Endodermal cell (in vitro differentiated cells): Measurements from ENCODE around the gene RPL32. TPM values are rescaled to one million over a fixed set of nuclear protein-coding genes. Genes with fewer than 3 reads are reported as not detected.
"Not testable (repeated sequence)": the region's sequence is repeated elsewhere in the genome, so short reads cannot be mapped to it uniquely, and the experiment has no call there.

ENCODE experiments used
- DNase-seq: peaks from one replicate; pipeline ENCODE4 v3.0.0-alpha.2; 2017
- H3K27ac ChIP-seq: 2 replicates; pipeline ENCODE4 v1.5.1; 2013; ENCODE audit warnings: mild to moderate bottlenecking, low read depth, low read length, moderate library complexity
- H3K27me3 ChIP-seq: 2 replicates; pipeline ENCODE4 v1.6.1; 2013; ENCODE audit warnings: mild to moderate bottlenecking, low read length, moderate library complexity; ENCODE audit not compliant: insufficient read depth, control insufficient read depth, poor library complexity, severe bottlenecking
- H3K36me3 ChIP-seq: 2 replicates; pipeline ENCODE4 v1.7.0; 2013; ENCODE audit warnings: mild to moderate bottlenecking, low read length, moderate library complexity; ENCODE audit not compliant: control insufficient read depth, insufficient read depth
- H3K4me1 ChIP-seq: one replicate; pipeline ENCODE4 v1.7.0; 2013; ENCODE audit warnings: low read length; ENCODE audit not compliant: control insufficient read depth, insufficient read depth
- H3K4me3 ChIP-seq: 2 replicates; pipeline ENCODE4 v1.5.1; 2013; ENCODE audit warnings: mild to moderate bottlenecking, low read length, moderate library complexity
- H3K9ac ChIP-seq: 2 replicates; pipeline ENCODE4 v1.6.1; 2013; ENCODE audit warnings: mild to moderate bottlenecking, low read length, moderate library complexity; ENCODE audit not compliant: poor library complexity, severe bottlenecking; ENCODE audit errors: extremely low read depth
- H3K9me3 ChIP-seq: 2 replicates; pipeline ENCODE4 v1.6.1; 2013; ENCODE audit warnings: mild to moderate bottlenecking, low read length, moderate library complexity; ENCODE audit not compliant: control insufficient read depth
- H3K27ac Mint-ChIP-seq: 2 replicates; pipeline ENCODE4 v1.8.0; 2020; ENCODE audit warnings: mixed read lengths
- H3K27me3 Mint-ChIP-seq: 2 replicates; pipeline ENCODE4 v1.8.0; 2021; ENCODE audit warnings: mild to moderate bottlenecking, mixed read lengths; ENCODE audit not compliant: insufficient read depth
- H3K36me3 Mint-ChIP-seq: 2 replicates; pipeline ENCODE4 v1.8.0; 2020; ENCODE audit warnings: low read depth, mixed read lengths
- H3K4me1 Mint-ChIP-seq: 2 replicates; pipeline ENCODE4 v1.8.0; 2020; ENCODE audit warnings: mixed read lengths
- H3K4me3 Mint-ChIP-seq: 2 replicates; pipeline ENCODE4 v1.8.0; 2020; ENCODE audit warnings: mild to moderate bottlenecking, moderate library complexity, mixed read lengths
- H3K9me3 Mint-ChIP-seq: 2 replicates; pipeline ENCODE4 v1.8.0; 2020; ENCODE audit warnings: mild to moderate bottlenecking, mixed read lengths
- CTCF ChIP-seq: fragments of 200-600 bp; sonication (generic); conservative IDR thresholded peaks from 2 replicates; pipeline ENCODE4 v1.5.0; 2021; ENCODE audit warnings: antibody characterized with exemption, mild to moderate bottlenecking
- WGBS, 2 experiments: methylation state at CpG; one replicate each; pipeline versions ENCODE4 v1.1.5 to v1.1.7; 2013; ENCODE audit warnings: missing lambda C conversion rate in 2 of 2, mixed read lengths in 1 of 2; ENCODE audit not compliant: insufficient coverage in 1 of 2, insufficient read length in 1 of 2; 5-methylcytosine and 5-hydroxymethylcytosine counted together
- total RNA-seq, 2 donors: library from RNA; stranded (reverse); fragmentation: NEBNext Ultra II Directional in 1 of 2; extraction: Animal tissue kit (Norgen Biotek cat#: 25700) in 1 of 2; gene quantifications; 2 replicates in 1 of 2; 3 replicates in 1 of 2; pipeline ENCODE4 v1.2.1, GENCODE V29; 2021

RPL32 gene
- total RNA-seq, 2 donors from 2014 or later = 1,362 to 1,580 TPM

- H3K4me3 Mint-ChIP-seq = no peak overlapping the region
- H3K27me3 Mint-ChIP-seq = peaks cover 23% of the 10 kb centered on the region
- WGBS, 2 experiments = 91 to 94% methylated on average over 4 to 7 of the region's 7 CpGs
These were observed 18.5 kb upstream of the RPL32 start for GRCh38 chr3:12859840-12860239.

DNA sequence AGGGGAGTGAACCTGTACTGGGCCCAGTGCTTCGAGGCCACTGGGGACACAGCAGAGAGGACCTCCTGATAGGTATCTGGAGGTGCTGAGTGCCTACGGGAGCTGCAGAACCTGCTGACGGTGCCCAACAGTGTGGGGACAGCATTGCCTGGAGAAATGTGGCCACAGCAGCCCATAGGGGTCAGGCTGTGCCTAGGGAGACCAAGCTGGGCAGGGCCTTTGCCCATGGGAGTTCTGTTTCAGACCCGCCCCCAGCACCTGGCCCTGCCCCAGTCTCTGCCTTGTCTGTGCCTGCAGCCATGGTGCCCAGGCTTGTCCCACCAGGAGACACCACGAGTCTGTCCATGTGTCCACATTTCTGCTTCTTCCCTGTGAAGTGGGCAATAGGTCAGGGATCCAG, 15.3 kb upstream of the RPL32 start:
- no peaks in the 10 kb centered on the region for H3K36me3 Mint-ChIP-seq
- Histone ChIP-seq H3K4me3 (no peak overlapping the region), H3K27me3 (peaks cover 16% of the 10 kb centered on the region), H3K9ac (no peak overlapping the region), H3K9me3 (no peaks in the 10 kb centered on the region), H3K4me1 (no peaks in the 10 kb centered on the region), H3K36me3 (no peaks in the 10 kb centered on the region), H3K27ac (no peak overlapping the region)
- H3K9me3 Mint-ChIP-seq = no peaks in the 10 kb centered on the region
- peak; percentile 67 for DNase-seq
- H3K4me1 Mint-ChIP-seq = no peaks in the 10 kb centered on the region
- 87 to 92% methylated on average over 4 to 5 of the region's 5 CpGs for WGBS, 2 experiments
- H3K4me3 Mint-ChIP-seq = no peak overlapping the region
- H3K27me3 Mint-ChIP-seq = peaks cover 41% of the 10 kb centered on the region
- H3K27ac Mint-ChIP-seq = no peak overlapping the region
- peak; percentile 30 for TF ChIP-seq CTCF

More at GRCh38 chr3:12859840-12860239, 18.5 kb upstream of the RPL32 start:
- DNase-seq = no peak
- H3K27ac ChIP-seq = no peak overlapping the region
- no peak for TF ChIP-seq CTCF
- H3K36me3 ChIP-seq = no peaks in the 10 kb centered on the region
- no peaks in the 10 kb centered on the region for H3K27me3 ChIP-seq
- H3K4me1 ChIP-seq = no peaks in the 10 kb centered on the region
- peaks cover under 1% of the 10 kb centered on the region for H3K9me3 Mint-ChIP-seq
- no peak overlapping the region for H3K27ac Mint-ChIP-seq
- H3K4me1 Mint-ChIP-seq = no peaks in the 10 kb centered on the region
- no peak overlapping the region for H3K9ac ChIP-seq
- H3K9me3 ChIP-seq = peaks cover under 1% of the 10 kb centered on the region
- H3K4me3 ChIP-seq = no peak overlapping the region
- H3K36me3 Mint-ChIP-seq = no peaks in the 10 kb centered on the region

DNA sequence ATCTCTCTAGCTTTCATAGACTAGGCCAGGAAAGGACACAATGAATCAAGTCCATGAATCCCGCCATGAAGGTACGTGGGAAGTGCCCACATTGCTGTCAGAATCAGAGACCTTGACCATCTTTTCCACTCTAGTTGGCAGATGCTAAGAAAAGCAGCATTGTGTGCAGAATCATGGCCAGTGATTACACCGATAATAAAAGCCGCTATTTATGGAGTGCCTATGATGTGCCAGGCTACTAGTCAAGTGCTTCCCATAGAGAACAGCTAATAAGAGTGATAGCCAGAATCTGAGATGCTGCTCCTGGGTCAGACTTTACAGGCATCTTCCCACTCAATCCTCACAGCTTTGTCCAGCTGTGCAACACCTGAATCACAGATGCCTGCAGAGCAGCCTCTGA, 13.2 kb upstream of the RPL32 start:
- H3K4me3 Mint-ChIP-seq = no peak overlapping the region
- peaks cover 12% of the 10 kb centered on the region for H3K9me3 Mint-ChIP-seq
- Histone ChIP-seq H3K4me1 (no peaks in the 10 kb centered on the region), H3K9me3 (no peaks in the 10 kb centered on the region), H3K36me3 (no peaks in the 10 kb centered on the region), H3K4me3 (no peak overlapping the region), H3K27me3 (peaks cover 16% of the 10 kb centered on the region), H3K9ac (no peak overlapping the region), H3K27ac (no peak overlapping the region)
- H3K4me1 Mint-ChIP-seq = no peaks in the 10 kb centered on the region
- peaks cover 36% of the 10 kb centered on the region for H3K27me3 Mint-ChIP-seq
- no peak for TF ChIP-seq CTCF
- DNase-seq = no peak
- 92 to 98% methylated on average over 4 of the region's 4 CpGs for WGBS, 2 experiments
- no peak overlapping the region for H3K27ac Mint-ChIP-seq
- H3K36me3 Mint-ChIP-seq = no peaks in the 10 kb centered on the region

- not testable (repeated sequence) for H3K4me1 ChIP-seq, H3K4me1 Mint-ChIP-seq, H3K36me3 Mint-ChIP-seq, H3K9ac ChIP-seq, H3K4me3 ChIP-seq, H3K36me3 ChIP-seq, DNase-seq, H3K27ac Mint-ChIP-seq, H3K27ac ChIP-seq, H3K4me3 Mint-ChIP-seq, H3K9me3 ChIP-seq
- peaks cover 16% of the 10 kb centered on the region for H3K27me3 ChIP-seq
- WGBS, 2 experiments = 75 to 91% methylated on average over 1 to 2 of the region's 2 CpGs
- Mint-ChIP-seq H3K9me3 (peaks cover 12% of the 10 kb centered on the region), H3K27me3 (peaks cover 36% of the 10 kb centered on the region)
These were observed 12.5 kb upstream of the RPL32 start for GRCh38 chr3:12853847-12854246.
